ENCODE results near the gene LARGE1.

GRCh38 chr22:33261699-33262098, 658.6 kb downstream of the LARGE1 start:
- TF ChIP-seq SMC3 (IDR thresholded peaks at IDR 0.05; ENCODE audit: low read depth, low read length) (no peak), MAFK (IDR thresholded peaks at IDR 0.05; ENCODE audit: low read depth, low read length) (no peak), CTCF (conservative IDR thresholded peaks at IDR 0.05; ENCODE audit: low read depth, low read length) (no peak), USF2 (IDR thresholded peaks at IDR 0.05; ENCODE audit: low read depth, low read length) (no peak), MAZ (IDR thresholded peaks at IDR 0.05; ENCODE audit: borderline replicate concordance, low read depth, low read length) (no peak), FOS (IDR thresholded peaks at IDR 0.05; ENCODE audit: low read depth, low read length) (no peak), POLR2A (IDR thresholded peaks at IDR 0.05; ENCODE audit: low read depth, low read length) (no peak)

All from IMR-90 (cell line).